NCI-H2227 (cell line): ENCODE measurements around the gene SLC24A3.
A peak's percentile ranks its signal among the peaks of the same experiment; 100 is the strongest.

Experiments used
- DNase-seq: peaks from one replicate; lab custom pipeline; 2025; ENCODE audit not compliant: unreplicated experiment; lab: John Stamatoyannopoulos, UW

The SLC24A3 gene

GRCh38 chr20:19528286-19529030 lies 316.0 kb downstream of the SLC24A3 start:
- no peak for DNase-seq

GRCh38 chr20:19530006-19530405 lies 317.6 kb downstream of the SLC24A3 start:
- DNase-seq = no peak

- no peak for DNase-seq
Measured at GRCh38 chr20:19531446-19531845, 319.0 kb downstream of the SLC24A3 start.

- DNase-seq = no peak
Measured at GRCh38 chr20:19538556-19538955, 326.1 kb downstream of the SLC24A3 start.

- DNase-seq = no peak
Measured at GRCh38 chr20:19539191-19539590, 326.7 kb downstream of the SLC24A3 start.

- DNase-seq = no peak
Measured at GRCh38 chr20:19540392-19540791, 327.9 kb downstream of the SLC24A3 start.

- DNase-seq = no peak
Measured at GRCh38 chr20:19543101-19543500, 330.7 kb downstream of the SLC24A3 start.

- DNase-seq = no peak
Measured at GRCh38 chr20:19544684-19545083, 332.2 kb downstream of the SLC24A3 start.

- no peak for DNase-seq
Measured at GRCh38 chr20:19546648-19547047, 334.2 kb downstream of the SLC24A3 start.

GRCh38 chr20:19547547-19547946 lies 335.1 kb downstream of the SLC24A3 start:
- no peak for DNase-seq

GRCh38 chr20:19549896-19550295 lies 337.5 kb downstream of the SLC24A3 start:
- DNase-seq = no peak

- DNase-seq = peak; percentile 56
Measured at GRCh38 chr20:19552221-19553180, 340.1 kb downstream of the SLC24A3 start.

- DNase-seq = no peak
Measured at GRCh38 chr20:19554666-19555065, 342.2 kb downstream of the SLC24A3 start.

- DNase-seq = no peak
Measured at GRCh38 chr20:19555726-19556125, 343.3 kb downstream of the SLC24A3 start.

- no peak for DNase-seq
Measured at GRCh38 chr20:19557291-19557690, 344.8 kb downstream of the SLC24A3 start.

- DNase-seq = no peak
Measured at GRCh38 chr20:19560881-19561480, 348.5 kb downstream of the SLC24A3 start.

GRCh38 chr20:19562426-19562825 lies 350.0 kb downstream of the SLC24A3 start:
- DNase-seq = no peak

- no peak for DNase-seq
Measured at GRCh38 chr20:19564261-19564660, 351.8 kb downstream of the SLC24A3 start.

GRCh38 chr20:19565736-19566135 lies 353.3 kb downstream of the SLC24A3 start:
- no peak for DNase-seq

- DNase-seq = no peak
Measured at GRCh38 chr20:19566226-19566945, 353.9 kb downstream of the SLC24A3 start.

- no peak for DNase-seq
Measured at GRCh38 chr20:19568128-19568527, 355.7 kb downstream of the SLC24A3 start.
